ENCODE data around the gene CEP57L1.

- TF ChIP-seq EP300 (conservative IDR thresholded peaks at IDR 0.05; ENCODE audit: poor library complexity, severe bottlenecking) (no peak), CTCF (IDR thresholded peaks at IDR 0.05; ENCODE audit: poor library complexity, severe bottlenecking) (no peak), EZH2 (IDR thresholded peaks at IDR 0.05; ENCODE audit: borderline replicate concordance, insufficient read depth, low read length, poor library complexity, severe bottlenecking) (no peak), POLR2AphosphoS5 (IDR thresholded peaks at IDR 0.05) (no peak), TAF1 (IDR thresholded peaks at IDR 0.05; ENCODE audit: low read depth) (no peak), MXI1 (conservative IDR thresholded peaks at IDR 0.05; ENCODE audit: poor library complexity, severe bottlenecking) (no peak)
Measured at GRCh38 chr6:109051301-109052017, 43.8 kb upstream of the CEP57L1 start.
